Measurements from ENCODE around the gene F8.

F8 gene

DNA sequence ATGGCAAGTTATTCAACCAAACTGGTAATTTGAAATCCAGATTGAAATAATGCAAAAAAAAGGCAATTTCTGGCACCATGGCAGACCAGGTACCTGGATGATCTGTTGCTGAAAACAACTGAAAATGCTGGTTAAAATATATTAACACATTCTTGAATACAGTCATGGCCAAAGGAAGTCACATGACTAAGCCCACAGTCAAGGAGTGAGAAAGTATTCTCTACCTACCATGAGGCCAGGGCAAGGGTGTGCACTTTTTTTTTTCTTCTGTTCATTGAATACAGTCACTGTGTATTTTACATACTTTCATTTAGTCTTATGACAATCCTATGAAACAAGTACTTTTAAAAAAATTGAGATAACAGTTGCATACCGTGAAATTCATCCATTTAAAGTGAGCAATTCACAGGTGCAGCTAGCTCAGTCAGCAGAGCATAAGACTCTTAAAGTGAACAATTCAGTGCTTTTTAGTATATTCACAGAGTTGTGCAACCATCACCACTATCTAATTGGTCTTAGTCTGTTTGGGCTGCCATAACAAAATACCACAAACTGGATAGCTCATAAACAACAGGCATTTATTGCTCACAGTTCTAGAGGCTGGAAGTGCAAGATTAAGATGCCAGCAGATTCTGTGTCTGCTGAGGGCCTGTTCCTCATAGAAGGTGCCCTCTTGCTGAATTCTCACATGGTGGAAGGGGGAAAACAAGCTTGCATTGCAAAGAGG, 212.4 kb downstream of the F8 start:
- DNase-seq (ENCODE audit: low read depth, low spot score), result no peak
- Histone ChIP-seq H3K4me3 (no peak overlapping the region), H3K27ac (no peak overlapping the region), H3K36me3 (ENCODE audit: insufficient read depth, low read length) (no peaks in the 10 kb centered on the region), H3K9ac (ENCODE audit: insufficient read length) (no peak overlapping the region), H3K9me3 (ENCODE audit: low read depth, low read length) (no peaks in the 10 kb centered on the region)
- TF ChIP-seq EZH2 (IDR thresholded peaks at IDR 0.05), result no peak
- no peak for TF ChIP-seq POLR2AphosphoS5 (IDR thresholded peaks at IDR 0.05; ENCODE audit: borderline replicate concordance, low read depth, low read length)
- TF ChIP-seq FOXP2 (optimal IDR thresholded peaks at IDR 0.05; ENCODE audit: control extremely low read depth, extremely low read length, insufficient read depth), result no peak

DNA sequence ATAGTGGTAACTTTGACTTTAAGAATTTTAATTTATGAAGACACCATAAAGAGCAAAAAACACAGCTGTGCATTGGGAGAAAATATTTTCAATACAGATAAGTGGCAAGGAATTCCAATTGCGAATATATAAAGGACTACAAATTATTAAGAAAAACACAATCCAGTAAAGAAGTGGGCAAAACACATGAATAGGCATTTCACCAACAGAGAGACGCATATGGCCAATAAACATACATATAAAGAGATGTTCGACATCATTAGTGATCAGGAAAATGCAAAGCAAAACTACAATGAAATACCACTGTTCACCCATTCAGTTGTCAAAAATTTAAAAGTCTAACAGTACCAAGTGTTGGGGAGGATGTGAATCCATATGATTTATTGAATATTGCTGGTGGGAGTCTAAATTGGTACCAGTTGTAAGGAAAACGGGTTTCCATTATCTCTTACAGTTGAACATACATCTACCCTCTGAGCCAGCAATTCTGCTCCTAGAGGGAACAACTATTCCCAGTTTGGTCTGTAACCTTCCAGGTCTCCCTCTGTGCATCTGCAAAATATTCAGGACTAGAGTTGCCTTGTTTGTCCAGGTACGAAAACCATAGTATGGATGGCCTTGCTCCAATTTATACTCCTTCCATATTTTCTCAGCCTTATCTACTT, 215.6 kb downstream of the F8 start:
- no peak for TF ChIP-seq EZH2 (IDR thresholded peaks at IDR 0.05)
- TF ChIP-seq FOXP2 (optimal IDR thresholded peaks at IDR 0.05; ENCODE audit: control extremely low read depth, extremely low read length, insufficient read depth), result no peak
- no peak for TF ChIP-seq POLR2AphosphoS5 (IDR thresholded peaks at IDR 0.05; ENCODE audit: borderline replicate concordance, low read depth, low read length)
- Histone ChIP-seq H3K36me3 (ENCODE audit: insufficient read depth, low read length) (no peaks in the 10 kb centered on the region), H3K9me3 (ENCODE audit: low read depth, low read length) (no peaks in the 10 kb centered on the region), H3K9ac (ENCODE audit: insufficient read length) (no peak overlapping the region), H3K27ac (no peak overlapping the region), H3K4me3 (no peak overlapping the region)
- no peak for DNase-seq (ENCODE audit: low read depth, low spot score)

DNA sequence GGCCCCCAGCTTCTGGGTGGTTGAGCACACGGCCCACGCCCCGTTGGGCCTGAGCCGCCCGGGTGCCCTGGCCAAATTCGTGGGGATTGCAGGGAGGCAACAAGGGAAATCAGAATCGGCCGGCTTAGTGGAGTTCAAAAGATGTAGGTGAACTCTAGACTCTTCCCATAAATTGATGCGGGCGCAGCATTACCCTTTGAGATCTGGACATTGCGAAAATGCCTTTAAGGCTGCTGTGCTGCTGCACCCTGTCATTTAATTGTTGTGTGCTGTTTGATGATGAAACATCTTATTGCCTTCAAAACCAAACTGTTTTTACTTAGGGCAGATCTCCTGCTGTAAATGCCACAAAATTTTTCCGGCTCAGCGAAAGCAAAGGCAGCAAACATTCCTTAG, 216.8 kb downstream of the F8 start:
- Histone ChIP-seq H3K27ac (no peak overlapping the region), H3K9me3 (ENCODE audit: low read depth, low read length) (no peaks in the 10 kb centered on the region), H3K9ac (ENCODE audit: insufficient read length) (peak overlapping the region; percentile 63), H3K36me3 (ENCODE audit: insufficient read depth, low read length) (no peaks in the 10 kb centered on the region), H3K4me3 (peak overlapping the region; percentile 81)
- no peak for DNase-seq (ENCODE audit: low read depth, low spot score)
- TF ChIP-seq FOXP2 (optimal IDR thresholded peaks at IDR 0.05; ENCODE audit: control extremely low read depth, extremely low read length, insufficient read depth), result no peak
- TF ChIP-seq POLR2AphosphoS5 (IDR thresholded peaks at IDR 0.05; ENCODE audit: borderline replicate concordance, low read depth, low read length), result no peak
- no peak for TF ChIP-seq EZH2 (IDR thresholded peaks at IDR 0.05)

GRCh38 chrX:154804957-154805695, 217.4 kb downstream of the F8 start, which contains the start of gene MPP1:
MPP1 (minus strand) TSS chrX:154805485; CDS start chrX:154805373, 112 bp downstream.
- Histone ChIP-seq H3K36me3 (ENCODE audit: insufficient read depth, low read length) (no peaks in the 10 kb centered on the region), H3K27ac (no peak within 1 kb of the TSS), H3K4me3 (peak within 1 kb of the TSS; percentile 81), H3K9ac (ENCODE audit: insufficient read length) (peak within 1 kb of the TSS; percentile 71), H3K9me3 (ENCODE audit: low read depth, low read length) (no peaks in the 10 kb centered on the region)
- DNase-seq (ENCODE audit: low read depth, low spot score), result no peak
- TF ChIP-seq POLR2AphosphoS5 (IDR thresholded peaks at IDR 0.05; ENCODE audit: borderline replicate concordance, low read depth, low read length) (peak; percentile 53; the same call in 1 of the 2 replicates), EZH2 (IDR thresholded peaks at IDR 0.05) (no peak), FOXP2 (optimal IDR thresholded peaks at IDR 0.05; ENCODE audit: control extremely low read depth, extremely low read length, insufficient read depth) (no peak)

GRCh38 chrX:154804261-154804956, 218.1 kb downstream of the F8 start:
- TF ChIP-seq EZH2 (IDR thresholded peaks at IDR 0.05) (no peak), POLR2AphosphoS5 (IDR thresholded peaks at IDR 0.05; ENCODE audit: borderline replicate concordance, low read depth, low read length) (no peak)
- Histone ChIP-seq H3K9me3 (ENCODE audit: low read depth, low read length) (no peaks in the 10 kb centered on the region), H3K36me3 (ENCODE audit: insufficient read depth, low read length) (no peaks in the 10 kb centered on the region), H3K9ac (ENCODE audit: insufficient read length) (peak overlapping the region; percentile 71), H3K27ac (no peak overlapping the region), H3K4me3 (peak overlapping the region; percentile 81)
- DNase-seq (ENCODE audit: low read depth, low spot score), result no peak

DNA sequence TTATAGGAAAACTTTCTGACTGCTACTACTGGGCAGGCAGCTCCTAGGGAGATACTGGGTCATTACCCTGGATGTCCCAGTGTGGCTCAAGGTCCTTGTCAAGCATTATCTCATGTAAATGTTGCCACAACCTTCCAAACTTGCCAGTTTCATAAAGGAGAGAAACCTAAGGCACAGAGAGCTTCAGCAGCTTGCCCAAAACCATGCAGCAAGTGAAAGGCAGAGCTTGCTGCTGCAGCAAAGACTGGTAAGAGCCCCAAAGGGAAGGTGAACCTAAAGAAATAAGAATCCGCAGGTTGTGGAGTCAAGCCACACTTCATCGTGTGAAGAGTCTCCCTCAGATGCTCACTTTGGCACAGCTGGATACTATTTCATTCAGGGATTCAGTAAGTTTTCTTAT, 219.6 kb downstream of the F8 start:
- H3K36me3 ChIP-seq (ENCODE audit: insufficient read depth, low read length), result no peaks in the 10 kb centered on the region
- no peak for DNase-seq (ENCODE audit: low read depth, low spot score)
- TF ChIP-seq POLR2AphosphoS5 (IDR thresholded peaks at IDR 0.05; ENCODE audit: borderline replicate concordance, low read depth, low read length) (no peak), EZH2 (IDR thresholded peaks at IDR 0.05) (no peak), FOXP2 (optimal IDR thresholded peaks at IDR 0.05; ENCODE audit: control extremely low read depth, extremely low read length, insufficient read depth) (no peak)
- H3K27ac ChIP-seq, result no peak overlapping the region
- no peak overlapping the region for H3K4me3 ChIP-seq
- H3K9me3 ChIP-seq (ENCODE audit: low read depth, low read length), result no peaks in the 10 kb centered on the region
- no peak overlapping the region for H3K9ac ChIP-seq (ENCODE audit: insufficient read length)

DNA sequence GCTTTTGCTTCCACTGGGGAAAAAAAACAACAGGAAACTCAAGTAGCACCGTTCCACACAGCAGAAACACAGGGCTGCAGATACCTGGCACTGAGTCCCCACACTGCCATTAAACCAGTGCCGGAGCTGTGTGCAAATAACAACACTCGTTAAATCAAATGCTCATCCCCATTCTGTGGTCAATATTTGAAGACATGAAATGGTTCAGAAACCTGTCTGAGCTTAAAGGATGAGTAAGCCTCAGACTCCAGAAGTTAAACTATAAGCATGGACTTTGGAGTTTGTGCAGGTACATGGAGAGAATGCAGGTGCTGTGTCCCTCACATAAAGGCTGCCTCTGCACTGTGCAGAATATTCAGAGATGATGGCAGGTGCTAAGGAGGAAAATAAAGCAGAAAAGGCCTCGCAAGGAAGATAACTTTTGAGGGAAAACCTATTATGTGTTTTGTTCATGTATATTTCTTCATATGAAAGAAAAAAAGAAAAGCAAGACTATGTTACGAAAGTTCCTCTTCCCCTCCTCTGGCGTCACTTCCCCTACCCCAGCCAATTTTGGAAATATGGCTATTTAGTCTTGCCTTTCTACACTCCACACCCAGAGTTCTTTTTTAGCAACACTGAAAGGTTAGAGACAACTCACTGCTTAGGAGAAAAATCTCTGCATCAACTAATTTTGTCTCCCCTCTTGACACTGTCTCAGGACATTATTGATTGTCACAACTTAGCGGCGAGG, 221.9 kb downstream of the F8 start:
- no peak for TF ChIP-seq EZH2 (IDR thresholded peaks at IDR 0.05)
- no peak for TF ChIP-seq POLR2AphosphoS5 (IDR thresholded peaks at IDR 0.05; ENCODE audit: borderline replicate concordance, low read depth, low read length)
- TF ChIP-seq FOXP2 (optimal IDR thresholded peaks at IDR 0.05; ENCODE audit: control extremely low read depth, extremely low read length, insufficient read depth), result no peak
- no peak for DNase-seq (ENCODE audit: low read depth, low spot score)
- Histone ChIP-seq H3K4me3 (no peak overlapping the region), H3K36me3 (ENCODE audit: insufficient read depth, low read length) (no peaks in the 10 kb centered on the region), H3K9me3 (ENCODE audit: low read depth, low read length) (no peaks in the 10 kb centered on the region), H3K27ac (no peak overlapping the region), H3K9ac (ENCODE audit: insufficient read length) (no peak overlapping the region)

All from SK-N-MC (cell line).